Lower leg skin (tissue), 4 donors: Measurements from ENCODE around the gene CMIP. TPM values are rescaled to one million over a fixed set of nuclear protein-coding genes. Genes with fewer than 3 reads are reported as not detected.

ENCODE experiments used
- DNase-seq, 2 donors: peaks; one replicate each; pipeline ENCODE4 v3.0.0-alpha.2; 2019; ENCODE audit warnings: low spot score in 2 of 2
- H3K4me3 ChIP-seq: fragments of 200-600 bp; sonication (generic); 2 replicates; pipeline ENCODE4 v1.5.1; 2017; ENCODE audit warnings: mild to moderate bottlenecking, low read depth; ENCODE audit not compliant: poor library complexity, severe bottlenecking
- POLR2A ChIP-seq, 2 donors: fragments of 450-650 bp; IDR thresholded peaks; one replicate each; pipeline ENCODE4 v1.6.1; 2016 to 2017; ENCODE audit warnings: antibody characterized with exemption in 2 of 2, mild to moderate bottlenecking in 1 of 2, moderate library complexity in 1 of 2
- WGBS, 2 donors: methylation state at CpG; one replicate each; pipeline ENCODE4 v1.1.5; 2018; 5-methylcytosine and 5-hydroxymethylcytosine counted together
- intact Hi-C: fragments of 100-400 bp; cut with DNase I; formaldehyde crosslinking; loops from one replicate; pipeline ENCODE4 v1.15.0; 2023; ENCODE audit warnings: low total_unique reads
- total RNA-seq, 4 donors: library from RNA; depleted of rRNA; stranded (reverse); fragments of >200 nt; gene quantifications; one replicate each; pipeline ENCODE4 v1.1.0, GENCODE V29; 2016
- TF ChIP-seq, protein P1 (sequence below), 3 donors: fragments of 450-650 bp; IDR thresholded peaks; one replicate each; pipeline ENCODE4 v1.5.1; 2016; ENCODE audit warnings: antibody characterized with exemption in 3 of 3, mild to moderate bottlenecking in 3 of 3, moderate library complexity in 2 of 3

The CMIP gene
- total RNA-seq, 4 donors from 2014 or later, result 53.7 to 115 (median 77.4) TPM

- TF ChIP-seq, protein P1, sequence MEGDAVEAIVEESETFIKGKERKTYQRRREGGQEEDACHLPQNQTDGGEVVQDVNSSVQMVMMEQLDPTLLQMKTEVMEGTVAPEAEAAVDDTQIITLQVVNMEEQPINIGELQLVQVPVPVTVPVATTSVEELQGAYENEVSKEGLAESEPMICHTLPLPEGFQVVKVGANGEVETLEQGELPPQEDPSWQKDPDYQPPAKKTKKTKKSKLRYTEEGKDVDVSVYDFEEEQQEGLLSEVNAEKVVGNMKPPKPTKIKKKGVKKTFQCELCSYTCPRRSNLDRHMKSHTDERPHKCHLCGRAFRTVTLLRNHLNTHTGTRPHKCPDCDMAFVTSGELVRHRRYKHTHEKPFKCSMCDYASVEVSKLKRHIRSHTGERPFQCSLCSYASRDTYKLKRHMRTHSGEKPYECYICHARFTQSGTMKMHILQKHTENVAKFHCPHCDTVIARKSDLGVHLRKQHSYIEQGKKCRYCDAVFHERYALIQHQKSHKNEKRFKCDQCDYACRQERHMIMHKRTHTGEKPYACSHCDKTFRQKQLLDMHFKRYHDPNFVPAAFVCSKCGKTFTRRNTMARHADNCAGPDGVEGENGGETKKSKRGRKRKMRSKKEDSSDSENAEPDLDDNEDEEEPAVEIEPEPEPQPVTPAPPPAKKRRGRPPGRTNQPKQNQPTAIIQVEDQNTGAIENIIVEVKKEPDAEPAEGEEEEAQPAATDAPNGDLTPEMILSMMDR (IDR thresholded peaks at IDR 0.05), result no peak
- TF ChIP-seq POLR2A (IDR thresholded peaks at IDR 0.05), result no peak
- intact Hi-C loops, result loop anchor here (10.0 kb wide), 1 partner anchor 213 kb away; no protein-coding TSS in a partner anchor
- WGBS, 2 donors, result 83 to 87% methylated on average over 3 to 6 of the region's 8 CpGs
- H3K4me3 ChIP-seq, result no peak overlapping the region
- no peak for DNase-seq
Observed at GRCh38 chr16:81647527-81647926, 202.9 kb downstream of the CMIP start.

- 87 to 88% methylated on average over 14 of the region's 14 CpGs for WGBS, 2 donors
- no peak overlapping the region for H3K4me3 ChIP-seq
- TF ChIP-seq POLR2A (IDR thresholded peaks at IDR 0.05), result no peak
- TF ChIP-seq, protein P1 (IDR thresholded peaks at IDR 0.05), result no peak
- no peak for DNase-seq
- intact Hi-C loops, result loop anchor here (10.0 kb wide), 1 partner anchor 215 kb away; no protein-coding TSS in a partner anchor
Observed at GRCh38 chr16:81649561-81650184, 205.1 kb downstream of the CMIP start.

- no peak for DNase-seq
- H3K4me3 ChIP-seq, result no peak overlapping the region
- WGBS, 2 donors, result 87 to 97% methylated on average over 8 of the region's 8 CpGs
- intact Hi-C loops, result no loop called here
- TF ChIP-seq, protein P1 (IDR thresholded peaks at IDR 0.05), result no peak
- no peak for TF ChIP-seq POLR2A (IDR thresholded peaks at IDR 0.05)
Observed at GRCh38 chr16:81650281-81650680, 205.7 kb downstream of the CMIP start.

GRCh38 chr16:81650982-81651562 lies 206.5 kb downstream of the CMIP start:
- TF ChIP-seq POLR2A (IDR thresholded peaks at IDR 0.05), result no peak
- TF ChIP-seq, protein P1 (IDR thresholded peaks at IDR 0.05), result no peak
- intact Hi-C loops, result no loop called here
- DNase-seq, result no peak
- H3K4me3 ChIP-seq, result no peak overlapping the region
- WGBS, 2 donors, result 87% methylated on average over 16 of the region's 16 CpGs

DNA sequence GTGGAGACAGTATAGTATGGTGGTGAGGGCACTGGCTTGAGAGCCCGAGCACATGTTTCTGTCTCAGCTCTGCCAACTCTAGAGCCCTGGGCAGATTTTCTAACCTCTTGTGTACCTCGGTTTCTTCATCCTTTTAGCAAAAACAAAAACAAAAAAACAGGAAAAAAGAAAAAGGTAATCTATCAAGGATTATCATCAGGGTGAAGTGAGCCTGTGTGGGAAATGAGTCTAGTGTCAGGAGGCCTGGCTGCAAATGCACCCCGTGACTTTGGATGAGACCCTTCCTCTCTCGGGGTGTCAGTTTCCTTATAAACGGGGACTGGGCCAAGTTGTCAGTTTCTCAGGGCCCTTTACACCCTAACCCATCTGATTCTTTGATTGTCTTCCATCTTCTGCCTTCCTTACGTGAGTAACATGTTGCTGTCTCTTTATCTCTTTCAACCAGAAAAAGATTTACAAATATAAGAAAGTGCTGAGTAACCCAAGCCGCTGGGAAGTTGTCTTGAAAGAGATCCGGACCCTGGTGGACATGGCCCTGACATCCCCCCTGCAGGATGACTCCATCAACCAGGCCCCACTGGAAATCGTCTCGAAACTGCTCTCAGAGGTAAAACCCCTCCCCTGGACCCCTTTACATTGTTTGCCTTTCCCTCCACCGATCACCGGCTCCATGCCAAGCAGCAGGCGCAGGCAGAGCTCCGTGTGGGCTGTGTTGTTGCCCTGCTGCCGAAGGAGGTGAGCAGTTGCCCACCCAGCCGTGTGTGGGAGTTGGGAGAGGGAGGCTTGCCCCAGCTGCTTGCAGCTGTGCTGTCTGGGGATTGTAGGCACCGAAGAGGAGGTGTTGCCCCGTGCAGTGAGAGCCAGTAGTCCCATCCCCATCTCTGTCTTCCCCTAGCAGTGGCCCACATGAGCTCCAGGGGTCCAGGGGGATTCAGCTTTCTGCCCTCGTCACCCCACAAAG lies 207.4 kb downstream of the CMIP start:
- 75 to 84% methylated on average over 19 of the region's 19 CpGs for WGBS, 2 donors
- no peak for DNase-seq
- no peak overlapping the region for H3K4me3 ChIP-seq
- intact Hi-C loops, result no loop called here
- TF ChIP-seq POLR2A (IDR thresholded peaks at IDR 0.05), result no peak
- TF ChIP-seq, protein P1 (IDR thresholded peaks at IDR 0.05), result no peak
